ENCODE results near the gene PLD2. TPM values are rescaled to one million over a fixed set of nuclear protein-coding genes. Genes with fewer than 3 reads are reported as not detected.
A peak's percentile ranks its signal among the peaks of the same experiment; 100 is the strongest.

The PLD2 gene, protein sequence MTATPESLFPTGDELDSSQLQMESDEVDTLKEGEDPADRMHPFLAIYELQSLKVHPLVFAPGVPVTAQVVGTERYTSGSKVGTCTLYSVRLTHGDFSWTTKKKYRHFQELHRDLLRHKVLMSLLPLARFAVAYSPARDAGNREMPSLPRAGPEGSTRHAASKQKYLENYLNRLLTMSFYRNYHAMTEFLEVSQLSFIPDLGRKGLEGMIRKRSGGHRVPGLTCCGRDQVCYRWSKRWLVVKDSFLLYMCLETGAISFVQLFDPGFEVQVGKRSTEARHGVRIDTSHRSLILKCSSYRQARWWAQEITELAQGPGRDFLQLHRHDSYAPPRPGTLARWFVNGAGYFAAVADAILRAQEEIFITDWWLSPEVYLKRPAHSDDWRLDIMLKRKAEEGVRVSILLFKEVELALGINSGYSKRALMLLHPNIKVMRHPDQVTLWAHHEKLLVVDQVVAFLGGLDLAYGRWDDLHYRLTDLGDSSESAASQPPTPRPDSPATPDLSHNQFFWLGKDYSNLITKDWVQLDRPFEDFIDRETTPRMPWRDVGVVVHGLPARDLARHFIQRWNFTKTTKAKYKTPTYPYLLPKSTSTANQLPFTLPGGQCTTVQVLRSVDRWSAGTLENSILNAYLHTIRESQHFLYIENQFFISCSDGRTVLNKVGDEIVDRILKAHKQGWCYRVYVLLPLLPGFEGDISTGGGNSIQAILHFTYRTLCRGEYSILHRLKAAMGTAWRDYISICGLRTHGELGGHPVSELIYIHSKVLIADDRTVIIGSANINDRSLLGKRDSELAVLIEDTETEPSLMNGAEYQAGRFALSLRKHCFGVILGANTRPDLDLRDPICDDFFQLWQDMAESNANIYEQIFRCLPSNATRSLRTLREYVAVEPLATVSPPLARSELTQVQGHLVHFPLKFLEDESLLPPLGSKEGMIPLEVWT
- total RNA-seq = 1 to 10 TPM; 6.2 to 6.8 TPM

DNA sequence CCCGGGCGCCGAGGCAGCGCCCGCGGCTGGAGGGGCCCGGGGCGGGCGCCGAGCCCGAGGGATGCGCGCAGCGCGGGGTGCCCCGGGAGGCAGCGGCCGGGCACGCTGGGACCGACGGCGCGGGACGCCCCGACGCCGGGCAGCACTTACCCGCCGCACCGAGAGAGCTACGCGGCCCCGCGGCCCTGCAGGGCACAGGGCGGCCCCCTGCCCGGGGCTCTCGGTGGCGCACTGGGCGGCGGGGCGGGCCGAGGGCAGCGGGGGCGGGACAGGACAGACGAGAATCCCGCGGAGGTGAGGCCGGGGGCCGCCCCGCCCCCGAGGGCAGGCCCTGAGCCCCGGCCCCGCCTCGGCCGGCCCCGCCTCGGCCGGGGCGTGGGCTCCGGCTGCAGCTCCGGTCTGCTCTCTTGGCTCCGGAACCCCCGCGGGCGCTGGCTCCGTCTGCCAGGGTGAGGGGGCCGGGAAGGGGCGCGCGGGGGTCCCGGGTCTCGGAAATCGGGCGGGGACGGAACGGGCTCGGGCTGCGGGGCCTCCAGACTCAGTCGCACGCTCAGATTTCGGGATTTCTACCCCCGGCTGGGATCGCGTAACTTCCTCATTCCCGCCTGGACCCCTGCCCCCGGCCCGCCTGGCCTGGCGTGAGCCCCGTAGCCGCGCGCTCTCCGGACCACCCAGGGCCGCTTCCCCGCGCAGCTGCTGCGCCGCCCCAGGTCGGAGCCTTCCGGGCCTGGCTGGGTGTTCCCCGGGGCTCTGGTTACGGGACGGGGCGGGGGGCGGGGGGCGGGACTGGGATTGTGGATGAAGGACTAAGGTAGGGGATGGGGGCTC lies at the start of gene PLD2:
Gene PLD2 (plus strand): TSS at position 376 of the 828 bp plus-strand sequence. CDS start 621 bp downstream, outside the sequence.
- intact Hi-C loops (cut with micrococcal nuclease) = no loop called here
- Mint-ChIP-seq H3K36me3 (ENCODE audit: low read depth) (peaks cover 3% of the 10 kb centered on the region), H3K27ac (no peak within 1 kb of the TSS), H3K9me3 (no peaks in the 10 kb centered on the region), H3K4me1 (ENCODE audit: low read depth) (peaks cover 14% of the 10 kb centered on the region), H3K4me3 (peak within 1 kb of the TSS; percentile 69), H3K27me3 (no peaks in the 10 kb centered on the region)
- TF ChIP-seq, protein P1, sequence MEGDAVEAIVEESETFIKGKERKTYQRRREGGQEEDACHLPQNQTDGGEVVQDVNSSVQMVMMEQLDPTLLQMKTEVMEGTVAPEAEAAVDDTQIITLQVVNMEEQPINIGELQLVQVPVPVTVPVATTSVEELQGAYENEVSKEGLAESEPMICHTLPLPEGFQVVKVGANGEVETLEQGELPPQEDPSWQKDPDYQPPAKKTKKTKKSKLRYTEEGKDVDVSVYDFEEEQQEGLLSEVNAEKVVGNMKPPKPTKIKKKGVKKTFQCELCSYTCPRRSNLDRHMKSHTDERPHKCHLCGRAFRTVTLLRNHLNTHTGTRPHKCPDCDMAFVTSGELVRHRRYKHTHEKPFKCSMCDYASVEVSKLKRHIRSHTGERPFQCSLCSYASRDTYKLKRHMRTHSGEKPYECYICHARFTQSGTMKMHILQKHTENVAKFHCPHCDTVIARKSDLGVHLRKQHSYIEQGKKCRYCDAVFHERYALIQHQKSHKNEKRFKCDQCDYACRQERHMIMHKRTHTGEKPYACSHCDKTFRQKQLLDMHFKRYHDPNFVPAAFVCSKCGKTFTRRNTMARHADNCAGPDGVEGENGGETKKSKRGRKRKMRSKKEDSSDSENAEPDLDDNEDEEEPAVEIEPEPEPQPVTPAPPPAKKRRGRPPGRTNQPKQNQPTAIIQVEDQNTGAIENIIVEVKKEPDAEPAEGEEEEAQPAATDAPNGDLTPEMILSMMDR (IDR thresholded peaks at IDR 0.05) = no peak
- ChIA-PET CTCF (interaction anchor here (0.8 to 3.7 kb wide), 3 partner anchors 11 to 240 kb away, joined by 3 to 15 read pairs (median 4); partner anchors contain the start of genes GLTPD2 and PSMB6), POLR2A (interaction anchor here (0.6 to 2.2 kb wide), 5 partner anchors 9 to 555 kb away, joined by 3 to 8 read pairs (median 4); partner anchors contain the start of genes C17orf107, GLTPD2, RNF167 and SLC25A11)
- peak; percentile 99 for ATAC-seq
- peak; percentile 92 for DNase-seq

DNA sequence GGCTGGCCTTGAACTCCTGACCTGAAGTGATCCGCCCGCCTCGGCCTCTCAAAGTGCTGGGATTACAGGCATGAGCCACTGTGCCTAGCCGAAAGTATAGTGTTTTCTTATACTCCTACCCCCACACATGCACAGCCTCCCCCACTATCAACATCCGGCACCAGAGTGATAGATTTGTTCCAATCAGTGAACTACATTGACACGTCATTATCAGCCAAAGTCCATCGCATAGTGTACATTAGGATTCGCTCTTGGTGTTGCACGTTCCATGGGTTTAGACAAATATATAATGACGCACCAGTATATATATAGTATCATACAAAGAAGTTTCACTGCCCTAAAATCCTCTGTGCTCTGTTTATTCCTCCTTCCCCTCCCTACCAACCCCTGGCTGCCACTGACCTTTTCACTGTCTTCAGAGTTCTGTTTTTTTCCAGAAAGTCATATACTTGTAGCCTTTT lies 47.1 kb upstream of the PLD2 start:
- DNase-seq = no peak
- ChIA-PET CTCF (no interaction called here), POLR2A (no interaction called here)
- Mint-ChIP-seq H3K27me3 (peaks cover 6% of the 10 kb centered on the region), H3K4me1 (ENCODE audit: low read depth) (no peaks in the 10 kb centered on the region), H3K36me3 (ENCODE audit: low read depth) (no peaks in the 10 kb centered on the region), H3K4me3 (no peak overlapping the region), H3K27ac (no peak overlapping the region), H3K9me3 (no peaks in the 10 kb centered on the region)
- no peak for ATAC-seq
- TF ChIP-seq, protein P1 (IDR thresholded peaks at IDR 0.05) = no peak
- intact Hi-C loops (cut with micrococcal nuclease) = no loop called here

DNA sequence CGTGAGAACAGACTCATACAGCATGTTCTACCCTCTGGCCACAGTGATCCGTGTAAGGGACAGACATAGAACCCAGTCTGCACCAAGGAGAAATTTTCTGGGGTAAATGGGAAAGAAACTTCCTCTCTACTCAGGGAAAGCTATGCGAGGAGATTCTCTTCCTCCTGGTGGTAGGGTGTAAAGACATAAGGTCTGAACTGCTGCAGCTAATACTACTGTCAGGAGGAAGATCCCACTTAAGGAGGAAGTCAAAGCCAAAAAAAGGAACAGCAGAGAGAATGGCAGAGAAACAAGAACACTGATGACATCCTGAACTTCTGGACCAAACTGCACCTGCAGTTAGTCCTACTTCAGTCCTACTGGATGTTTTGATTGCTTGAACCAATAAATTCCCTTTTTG lies 42.4 kb upstream of the PLD2 start:
- CTCF ChIA-PET = no interaction called here
- Mint-ChIP-seq H3K4me3 (no peak overlapping the region), H3K4me1 (ENCODE audit: low read depth) (no peaks in the 10 kb centered on the region), H3K27me3 (no peaks in the 10 kb centered on the region), H3K27ac (no peak overlapping the region), H3K9me3 (no peaks in the 10 kb centered on the region), H3K36me3 (ENCODE audit: low read depth) (no peaks in the 10 kb centered on the region)
- intact Hi-C loops (cut with micrococcal nuclease) = no loop called here
- POLR2A ChIA-PET = no interaction called here
- no peak for ATAC-seq
- TF ChIP-seq, protein P1 (IDR thresholded peaks at IDR 0.05) = no peak
- DNase-seq = no peak

DNA sequence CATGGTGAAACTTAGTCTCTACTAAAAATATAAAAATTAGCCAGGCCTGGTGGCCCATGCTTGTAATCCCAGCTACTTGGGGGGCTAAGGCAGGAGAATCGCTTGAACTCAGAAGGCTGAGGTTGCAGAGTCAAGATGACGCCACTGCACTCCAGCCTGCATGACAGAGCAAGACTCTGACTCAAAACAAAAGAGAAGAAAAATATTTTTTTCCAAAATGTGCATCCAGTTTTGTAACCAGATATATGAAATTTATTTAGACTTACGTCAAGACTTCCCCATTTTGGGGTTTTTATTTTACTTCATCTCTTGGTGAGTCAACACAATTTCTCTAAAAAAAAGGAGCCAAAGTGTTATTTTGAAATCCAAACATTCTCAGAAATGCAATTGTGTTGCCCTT lies 40.8 kb upstream of the PLD2 start:
- ATAC-seq = no peak

More for the DNA sequence above, 40.8 kb upstream of the PLD2 start:
- TF ChIP-seq, protein P1 (IDR thresholded peaks at IDR 0.05) = no peak
- H3K4me1 Mint-ChIP-seq (ENCODE audit: low read depth) = peaks cover 2% of the 10 kb centered on the region
- no peak for DNase-seq
- ChIA-PET CTCF (interaction anchor here (1.3 kb wide), 1 partner anchor 54 kb away, joined by 3 read pairs; no protein-coding TSS in a partner anchor), POLR2A (no interaction called here)
- no peak overlapping the region for H3K4me3 Mint-ChIP-seq
- intact Hi-C loops (cut with micrococcal nuclease) = no loop called here
- no peaks in the 10 kb centered on the region for H3K27me3 Mint-ChIP-seq
- no peaks in the 10 kb centered on the region for H3K9me3 Mint-ChIP-seq
- H3K27ac Mint-ChIP-seq = no peak overlapping the region
- no peaks in the 10 kb centered on the region for H3K36me3 Mint-ChIP-seq (ENCODE audit: low read depth)
